Measurements from ENCODE around the gene NRP2. TPM values are rescaled to one million over a fixed set of nuclear protein-coding genes. Genes with fewer than 3 reads are reported as not detected.

The NRP2 gene
- total and polyA plus RNA-seq, 2 of the 13 experiments (the other 11 are each of a cell fraction or from before 2014, with no cell fraction given): 0.65 to 1.4 TPM

DNA sequence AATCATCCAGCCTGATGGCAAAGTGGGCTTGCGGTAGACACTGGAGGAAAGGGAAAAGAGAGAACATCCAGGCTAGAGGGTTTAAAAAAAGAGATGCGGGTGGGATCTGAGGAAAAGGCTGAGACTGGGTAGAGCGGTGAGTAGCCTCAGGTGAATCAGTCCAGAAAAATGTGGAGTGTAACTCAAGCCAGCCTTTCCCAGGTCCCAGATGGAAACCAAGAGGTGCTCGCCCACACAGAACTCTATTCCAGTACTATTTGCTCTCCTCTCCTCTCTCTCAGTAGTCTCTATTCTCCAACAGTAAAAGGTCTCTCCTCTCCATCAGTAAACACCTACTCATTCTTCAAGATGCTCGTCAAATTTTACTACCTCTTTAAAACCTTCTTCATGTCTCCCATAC, 38.3 kb upstream of the NRP2 start (continued):
- TF ChIP-seq TCF12 (IDR thresholded peaks at IDR 0.05) (no peak), TCF12 (CRISPR knock-in tag; IDR thresholded peaks at IDR 0.05) (no peak), ZBTB7B (CRISPR knock-in tag; IDR thresholded peaks at IDR 0.05) (no peak), ZNF274 (CRISPR knock-in tag; IDR thresholded peaks at IDR 0.05) (no peak), GABPB1 (CRISPR knock-in tag; IDR thresholded peaks at IDR 0.05) (no peak), BCL6 (CRISPR knock-in tag; IDR thresholded peaks at IDR 0.05) (no peak), BRD4 (CRISPR knock-in tag; IDR thresholded peaks at IDR 0.05) (no peak), MAZ (IDR thresholded peaks at IDR 0.05; ENCODE audit: borderline replicate concordance, low read depth, low read length) (no peak), MAZ (CRISPR knock-in tag; IDR thresholded peaks at IDR 0.05; ENCODE audit: low read depth) (no peak), BRCA1 (CRISPR knock-in tag; IDR thresholded peaks at IDR 0.05) (no peak)

DNA sequence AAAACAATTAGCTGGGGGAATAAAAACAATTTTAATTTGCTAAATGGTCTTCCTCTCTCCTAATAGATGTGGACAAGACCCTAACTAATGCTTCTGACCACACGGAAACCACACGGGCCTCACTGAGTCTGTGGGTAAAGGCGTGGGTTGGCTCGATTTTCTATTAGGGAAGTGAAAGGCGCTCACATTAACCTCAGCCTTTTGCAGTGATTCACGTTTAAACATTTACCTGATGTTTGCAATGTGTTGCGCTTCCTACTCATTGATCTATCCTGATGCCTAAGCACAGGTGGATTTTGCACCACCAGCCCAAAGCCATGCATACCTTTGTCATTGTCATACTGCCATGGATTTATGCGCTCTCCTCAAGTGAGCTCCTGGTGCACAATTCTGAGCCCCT, 35.6 kb upstream of the NRP2 start:
- H3K36me3 ChIP-seq (replicated peaks in 1 of 2; ENCODE audit: control insufficient read depth in 1 of 2, insufficient read depth in 2 of 2, low read length in 2 of 2): no peaks in the 10 kb centered on the region

More for the DNA sequence above, 35.6 kb upstream of the NRP2 start:
- ChIA-PET POLR2A (no interaction called here), CTCF (ENCODE audit: low intra/inter-chr PET ratio, low total read pairs) (no interaction called here)
- Histone ChIP-seq H3K4me2 (ENCODE audit: low read depth, low read length) (no peak overlapping the region), H4K20me1 (ENCODE audit: insufficient read depth, low read length) (no peaks in the 10 kb centered on the region), H3K27ac (ENCODE audit: extremely low read length, insufficient read depth, low read length) (no peak overlapping the region), H3K4me1 (ENCODE audit: insufficient read depth, low read length) (no peaks in the 10 kb centered on the region), H3K4me3 (replicated peaks in 1 of 3; ENCODE audit: insufficient read depth in 1 of 3, low read depth in 2 of 3, low read length in 3 of 3) (no peak overlapping the region), H3K27me3 (ENCODE audit: control insufficient read depth in 1 of 2, insufficient read depth in 2 of 2, low read length in 2 of 2) (no peaks in the 10 kb centered on the region; a peak in 1 of 5 replicates), H2AFZ (ENCODE audit: low read length) (no peak overlapping the region), H3K79me2 (ENCODE audit: insufficient read depth, low read length) (no peaks in the 10 kb centered on the region), H3K9ac (ENCODE audit: insufficient read depth, low read depth, low read length) (no peak overlapping the region), H3K9me3 (ENCODE audit: low read length) (no peaks in the 10 kb centered on the region)
- DNase-seq (ENCODE audit: low spot score) (no peak), ATAC-seq (peak; percentile 71), FAIRE-seq (no peak)
- in situ Hi-C loops (cut with HindIII; ENCODE audit: extremely low pct_ligation_motif_present, low pct_unique_long_range_greater_than_20kb): no loop called here
- TF ChIP-seq SOX6 (IDR thresholded peaks at IDR 0.05): no peak
- peak; percentile 25; the same call in 1 of the 2 replicates for TF ChIP-seq SOX6 (CRISPR knock-in tag; IDR thresholded peaks at IDR 0.05)
- no peak for TF ChIP-seq ZNF33A (CRISPR knock-in tag; IDR thresholded peaks at IDR 0.05; ENCODE audit: borderline replicate concordance)
- no peak for TF ChIP-seq ZNF17 (CRISPR knock-in tag; IDR thresholded peaks at IDR 0.05)
- TF ChIP-seq ZNF7 (CRISPR knock-in tag; IDR thresholded peaks at IDR 0.05): peak; percentile 30; the same call in 1 of the 2 replicates
- TF ChIP-seq ZEB1 (IDR thresholded peaks at IDR 0.05; ENCODE audit: insufficient replicate concordance, low read depth): peak; percentile 51
- no peak for TF ChIP-seq CC2D1A (CRISPR knock-in tag; IDR thresholded peaks at IDR 0.05)
- TF ChIP-seq BRF2 (CRISPR knock-in tag; IDR thresholded peaks at IDR 0.05): no peak
- TF ChIP-seq ZFP82 (CRISPR knock-in tag; IDR thresholded peaks at IDR 0.05; ENCODE audit: borderline replicate concordance): no peak
- TF ChIP-seq CBFB (CRISPR knock-in tag; IDR thresholded peaks at IDR 0.05): no peak
- WGBS (ENCODE audit: low lambda C conversion rate): 2% methylated on average over 8 of the region's 8 CpGs
- intact Hi-C loops (cut with micrococcal nuclease; ENCODE audit: unreplicated experiment): no loop called here
- BruUV-seq (replicated peaks): no TSS peak
